T1000 (cell line): ENCODE results near the gene OSBPL8.

Experiments
- DNase-seq: peaks from one replicate; lab custom pipeline; 2025; ENCODE audit warnings: mixed read lengths; lab: John Stamatoyannopoulos, UW

The OSBPL8 gene

GRCh38 chr12:76464631-76465166, 94.9 kb downstream of the OSBPL8 start:
- no peak for DNase-seq

- DNase-seq: no peak
Measured at GRCh38 chr12:76462668-76463224, 96.8 kb downstream of the OSBPL8 start.

GRCh38 chr12:76460807-76461206, 98.8 kb downstream of the OSBPL8 start:
- no peak for DNase-seq

- no peak for DNase-seq
Measured at GRCh38 chr12:76457818-76458217, 101.8 kb downstream of the OSBPL8 start.

- DNase-seq: no peak
Measured at GRCh38 chr12:76457010-76457409, 102.6 kb downstream of the OSBPL8 start.

- peak; percentile 12 for DNase-seq
Measured at GRCh38 chr12:76455582-76456345, 103.8 kb downstream of the OSBPL8 start.

GRCh38 chr12:76451528-76451927, 108.0 kb downstream of the OSBPL8 start:
- DNase-seq: no peak

- DNase-seq: no peak
Measured at GRCh38 chr12:76450690-76451089, 108.9 kb downstream of the OSBPL8 start.

GRCh38 chr12:76449993-76450392, 109.6 kb downstream of the OSBPL8 start:
- no peak for DNase-seq

- no peak for DNase-seq
Measured at GRCh38 chr12:76449583-76449982, 110.0 kb downstream of the OSBPL8 start.

- no peak for DNase-seq
Measured at GRCh38 chr12:76449016-76449415, 110.6 kb downstream of the OSBPL8 start.

- DNase-seq: no peak
Measured at GRCh38 chr12:76446090-76446489, 113.5 kb downstream of the OSBPL8 start.

- DNase-seq: no peak
Measured at GRCh38 chr12:76445462-76445861, 114.1 kb downstream of the OSBPL8 start.

- no peak for DNase-seq
Measured at GRCh38 chr12:76444408-76444984, 115.1 kb downstream of the OSBPL8 start.

- no peak for DNase-seq
Measured at GRCh38 chr12:76441016-76441415, 118.6 kb downstream of the OSBPL8 start.

GRCh38 chr12:76432733-76433132, 126.8 kb downstream of the OSBPL8 start:
- no peak for DNase-seq

GRCh38 chr12:76428117-76428516, 131.5 kb downstream of the OSBPL8 start:
- DNase-seq: no peak

- no peak for DNase-seq
Measured at GRCh38 chr12:76426160-76426559, 133.4 kb downstream of the OSBPL8 start.

GRCh38 chr12:76424941-76425340, 134.6 kb downstream of the OSBPL8 start:
- no peak for DNase-seq

- DNase-seq: no peak
Measured at GRCh38 chr12:76422543-76423438, 136.8 kb downstream of the OSBPL8 start.

GRCh38 chr12:76422154-76422542, 137.4 kb downstream of the OSBPL8 start:
- DNase-seq: no peak

- no peak for DNase-seq
Measured at GRCh38 chr12:76421046-76421445, 138.5 kb downstream of the OSBPL8 start.
